ENCODE data around the gene PFKFB3. TPM values are rescaled to one million over a fixed set of nuclear protein-coding genes. Genes with fewer than 3 reads are reported as not detected.

Gene PFKFB3
- total and polyA plus RNA-seq, 9 donors, result 15.3 to 60.8 (median 40.2) TPM

DNA sequence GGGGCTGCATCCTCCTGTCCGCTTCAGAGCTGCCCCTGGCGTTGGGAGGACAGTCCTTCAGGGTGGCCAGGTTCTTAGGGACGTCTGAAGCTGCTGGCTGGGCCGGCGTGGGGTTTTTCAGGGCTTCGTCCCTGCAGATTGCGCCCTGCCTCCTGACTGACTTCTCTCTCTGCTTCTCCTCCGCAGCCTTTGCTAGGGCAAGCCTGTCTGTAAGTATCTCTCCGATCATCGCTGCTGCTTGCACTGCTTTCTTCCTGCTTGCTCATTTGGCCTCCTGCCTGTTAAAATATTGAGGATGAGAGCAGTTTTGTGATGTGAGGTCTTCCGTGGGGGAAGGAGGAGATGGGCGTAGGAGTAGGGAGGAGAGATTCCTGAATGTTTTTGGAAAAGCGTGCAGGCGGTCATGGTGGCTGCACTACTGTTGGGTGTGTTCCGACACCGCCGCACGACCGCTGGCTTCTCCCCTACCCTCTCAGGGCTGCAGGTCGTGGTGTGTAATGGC, 25.3 kb downstream of the PFKFB3 start:
- peak in 1 of 5 donors; percentile 35 for DNase-seq
- Histone ChIP-seq H3K36me3 (no peaks in the 10 kb centered on the region), H3K27ac (no peak overlapping the region), H3K4me3 (no peak overlapping the region), H3K27me3 (no peaks in the 10 kb centered on the region), H3K9me3 (no peaks in the 10 kb centered on the region), H3K4me1 (ENCODE audit: insufficient read depth) (peaks cover 9% of the 10 kb centered on the region)
- WGBS, 3 donors, result 15 to 22% (median 22%) methylated on average over 20 of the region's 20 CpGs
- TF ChIP-seq, protein P1, sequence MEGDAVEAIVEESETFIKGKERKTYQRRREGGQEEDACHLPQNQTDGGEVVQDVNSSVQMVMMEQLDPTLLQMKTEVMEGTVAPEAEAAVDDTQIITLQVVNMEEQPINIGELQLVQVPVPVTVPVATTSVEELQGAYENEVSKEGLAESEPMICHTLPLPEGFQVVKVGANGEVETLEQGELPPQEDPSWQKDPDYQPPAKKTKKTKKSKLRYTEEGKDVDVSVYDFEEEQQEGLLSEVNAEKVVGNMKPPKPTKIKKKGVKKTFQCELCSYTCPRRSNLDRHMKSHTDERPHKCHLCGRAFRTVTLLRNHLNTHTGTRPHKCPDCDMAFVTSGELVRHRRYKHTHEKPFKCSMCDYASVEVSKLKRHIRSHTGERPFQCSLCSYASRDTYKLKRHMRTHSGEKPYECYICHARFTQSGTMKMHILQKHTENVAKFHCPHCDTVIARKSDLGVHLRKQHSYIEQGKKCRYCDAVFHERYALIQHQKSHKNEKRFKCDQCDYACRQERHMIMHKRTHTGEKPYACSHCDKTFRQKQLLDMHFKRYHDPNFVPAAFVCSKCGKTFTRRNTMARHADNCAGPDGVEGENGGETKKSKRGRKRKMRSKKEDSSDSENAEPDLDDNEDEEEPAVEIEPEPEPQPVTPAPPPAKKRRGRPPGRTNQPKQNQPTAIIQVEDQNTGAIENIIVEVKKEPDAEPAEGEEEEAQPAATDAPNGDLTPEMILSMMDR (IDR thresholded peaks at IDR 0.05), result no peak
- TF ChIP-seq EP300 (IDR thresholded peaks at IDR 0.05) (no peak), POLR2A (IDR thresholded peaks at IDR 0.05) (no peak)
- intact Hi-C loops (cut with DNase I), result loop anchor here in 1 of 4 donors (10.0 kb wide), 1 partner anchor 157 kb away; no protein-coding TSS in a partner anchor

DNA sequence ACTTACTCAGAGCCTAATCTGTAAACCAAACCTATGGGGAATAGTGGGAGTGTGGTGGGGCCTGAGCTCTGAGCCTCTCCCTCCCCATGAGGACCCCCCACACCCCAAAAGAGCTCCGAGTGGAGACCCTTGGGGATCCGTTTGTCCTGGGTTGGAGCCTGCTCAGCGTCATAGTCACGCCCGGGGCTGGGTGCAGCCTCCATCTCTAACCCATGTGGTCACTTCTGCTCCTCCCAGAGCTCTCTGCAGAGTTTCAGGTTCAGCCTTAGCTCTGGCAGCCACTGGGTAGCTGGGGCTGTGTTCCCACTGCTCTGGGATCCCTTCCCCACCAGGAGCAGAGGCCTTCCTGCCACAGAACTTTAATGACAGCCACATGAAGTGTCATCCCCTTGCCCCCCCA, 25.9 kb downstream of the PFKFB3 start:
- DNase-seq, result no peak
- H3K9me3 ChIP-seq, result no peaks in the 10 kb centered on the region
- TF ChIP-seq POLR2A (IDR thresholded peaks at IDR 0.05) (no peak), EP300 (IDR thresholded peaks at IDR 0.05) (no peak)
- TF ChIP-seq, protein P1 (IDR thresholded peaks at IDR 0.05), result no peak
- intact Hi-C loops (cut with DNase I), result loop anchor here in 1 of 4 donors (10.0 kb wide), 1 partner anchor 156 kb away; no protein-coding TSS in a partner anchor
- WGBS, 3 donors, result 46 to 51% (median 49%) methylated on average over 5 of the region's 5 CpGs
- H3K27me3 ChIP-seq, result no peaks in the 10 kb centered on the region
- no peak overlapping the region for H3K4me3 ChIP-seq
- H3K36me3 ChIP-seq, result no peaks in the 10 kb centered on the region
- H3K4me1 ChIP-seq (ENCODE audit: insufficient read depth), result peaks cover 9% of the 10 kb centered on the region
- no peak overlapping the region for H3K27ac ChIP-seq

DNA sequence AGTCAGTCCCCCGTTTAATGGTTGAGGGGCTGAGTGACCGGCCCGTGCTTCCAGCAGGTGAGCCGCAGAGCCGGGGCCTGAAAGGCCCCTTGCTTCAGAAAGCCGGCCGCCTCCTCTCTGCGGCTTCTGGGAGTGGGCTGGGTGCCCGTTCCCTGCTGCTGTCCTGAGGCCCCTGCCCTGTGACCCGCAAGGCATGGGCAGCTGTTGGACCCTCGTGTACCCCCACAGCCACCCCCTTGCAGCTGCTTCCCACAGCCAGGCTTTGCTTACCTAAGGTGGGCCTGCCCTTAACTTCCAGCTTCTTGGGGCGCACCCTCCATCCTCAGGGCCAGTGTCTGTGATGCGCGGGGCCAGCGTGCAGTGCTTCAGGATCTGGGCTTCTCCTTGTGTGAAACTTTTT, 26.6 kb downstream of the PFKFB3 start:
- no peak overlapping the region for H3K4me3 ChIP-seq
- no peak for TF ChIP-seq EP300 (IDR thresholded peaks at IDR 0.05)
- TF ChIP-seq POLR2A (IDR thresholded peaks at IDR 0.05), result no peak
- TF ChIP-seq, protein P1 (IDR thresholded peaks at IDR 0.05), result no peak
- H3K27me3 ChIP-seq, result no peaks in the 10 kb centered on the region
- H3K9me3 ChIP-seq, result no peaks in the 10 kb centered on the region
- intact Hi-C loops (cut with DNase I), result loop anchor here in 1 of 4 donors (10.0 kb wide), 1 partner anchor 156 kb away; no protein-coding TSS in a partner anchor
- 92 to 96% (median 95%) methylated on average over 15 of the region's 15 CpGs for whole genome bisulfite sequencing, 3 donors
- no peaks in the 10 kb centered on the region for H3K36me3 ChIP-seq
- H3K27ac ChIP-seq, result no peak overlapping the region
- peaks cover 9% of the 10 kb centered on the region for H3K4me1 ChIP-seq (ENCODE audit: insufficient read depth)
- no peak for DNase-seq

DNA sequence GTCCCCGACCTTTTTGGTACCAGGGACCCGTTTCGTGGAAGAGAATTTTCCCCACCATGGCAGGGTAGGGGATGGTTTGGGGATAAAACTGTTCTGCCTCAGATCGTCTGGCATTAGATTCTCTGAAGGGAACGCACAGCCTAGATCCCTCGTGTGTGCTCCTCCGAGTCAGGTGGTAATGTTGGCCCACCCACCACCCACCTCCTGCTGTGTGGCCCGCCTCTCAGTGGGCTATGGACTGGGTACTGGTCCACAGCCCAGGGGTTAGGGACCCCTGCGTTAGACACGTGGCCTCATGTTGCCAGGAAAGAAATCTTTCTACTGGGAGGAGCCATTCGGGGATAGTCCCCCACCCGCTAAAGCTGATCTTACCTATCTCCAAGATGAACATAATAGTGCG, 27.0 kb downstream of the PFKFB3 start:
- Histone ChIP-seq H3K27me3 (no peaks in the 10 kb centered on the region), H3K4me3 (no peak overlapping the region), H3K36me3 (no peaks in the 10 kb centered on the region), H3K4me1 (ENCODE audit: insufficient read depth) (peaks cover 9% of the 10 kb centered on the region), H3K27ac (no peak overlapping the region), H3K9me3 (no peaks in the 10 kb centered on the region)
- DNase-seq, result no peak
- 92 to 95% (median 93%) methylated on average over 13 of the region's 13 CpGs for WGBS, 3 donors
- TF ChIP-seq, protein P1 (IDR thresholded peaks at IDR 0.05), result no peak
- TF ChIP-seq EP300 (IDR thresholded peaks at IDR 0.05), result no peak
- no peak for TF ChIP-seq POLR2A (IDR thresholded peaks at IDR 0.05)
- intact Hi-C loops (cut with DNase I), result loop anchor here in 1 of 4 donors (10.0 kb wide), 1 partner anchor 155 kb away; no protein-coding TSS in a partner anchor
